PC-9 (cell line): Measurements from ENCODE around the gene ZNF407. TPM values are rescaled to one million over a fixed set of nuclear protein-coding genes. Genes with fewer than 3 reads are reported as not detected.

Experiments
- BruUV-seq: library from RNA; stranded (reverse); fragments of 400-500 nt; replicated peaks from 2 replicates; lab custom pipeline; 2021; lab: Mats Ljungman, UMichigan
- CTCF ChIA-PET: fragments of 300-600 bp; sonication (Branson Sonifier 250); formaldehyde crosslinking; loops from one replicate; lab custom pipeline; 2022; ENCODE audit warnings: antibody characterized with exemption; lab: Charles Lee
- POLR2A ChIA-PET: fragments of 300-600 bp; sonication (Branson Sonifier 250); formaldehyde crosslinking; loops from one replicate; lab custom pipeline; 2022; ENCODE audit warnings: antibody characterized with exemption; ENCODE audit not compliant: unreplicated experiment; lab: Charles Lee
- DNase-seq, 2 experiments: peaks; one replicate each; pipeline versions ENCODE4 v3.0.0 to v3.0.0-alpha.2; 2015 to 2022; ENCODE audit warnings: mixed read lengths in 1 of 2
- H2AFZ ChIP-seq: fragments of 200-600 bp; sonication (generic); 2 replicates; pipeline ENCODE4 v1.8.1; 2017; ENCODE audit warnings: antibody characterized with exemption
- H3F3A ChIP-seq: fragments of 200-600 bp; sonication (generic); 2 replicates; pipeline ENCODE4 v1.8.1; 2017; ENCODE audit warnings: antibody characterized with exemption, mild to moderate bottlenecking, low read depth; ENCODE audit not compliant: insufficient read depth
- H3K27ac ChIP-seq: fragments of 200-600 bp; sonication (generic); 2 replicates; pipeline ENCODE4 v1.6.1; 2016; ENCODE audit warnings: mixed run types
- H3K27me3 ChIP-seq: fragments of 200-600 bp; sonication (generic); 2 replicates; pipeline ENCODE4 v1.6.1; 2016; ENCODE audit warnings: low read depth, mixed run types; ENCODE audit not compliant: insufficient read depth
- H3K36me3 ChIP-seq: fragments of 200-600 bp; sonication (generic); 2 replicates; pipeline ENCODE4 v1.6.1; 2016; ENCODE audit warnings: low read depth, mixed run types
- H3K4me1 ChIP-seq: fragments of 200-600 bp; sonication (generic); replicated peaks from 2 replicates; pipeline ENCODE4 v1.6.1; 2016; ENCODE audit warnings: mixed run types; ENCODE audit not compliant: insufficient read depth
- H3K4me2 ChIP-seq: fragments of 200-600 bp; sonication (generic); 2 replicates; pipeline ENCODE4 v1.6.1; 2017; ENCODE audit warnings: mixed run types
- H3K4me3 ChIP-seq: fragments of 200-600 bp; sonication (generic); 2 replicates; pipeline ENCODE4 v1.6.1; 2016; ENCODE audit warnings: mixed run types
- H3K79me2 ChIP-seq: fragments of 200-600 bp; sonication (generic); 2 replicates; pipeline ENCODE4 v1.6.1; 2017; ENCODE audit warnings: low read depth, mixed run types
- H3K9me2 ChIP-seq: fragments of 200-600 bp; sonication (generic); 2 replicates; pipeline ENCODE4 v1.8.1; 2017; ENCODE audit warnings: mild to moderate bottlenecking; ENCODE audit not compliant: insufficient read depth
- H3K9me3 ChIP-seq: fragments of 200-600 bp; sonication (generic); 2 replicates; pipeline ENCODE4 v1.8.1; 2016; ENCODE audit warnings: low read depth; ENCODE audit not compliant: insufficient read depth
- H4K20me1 ChIP-seq: fragments of 200-600 bp; sonication (generic); 2 replicates; pipeline ENCODE4 v1.8.1; 2017; ENCODE audit not compliant: insufficient read depth
- EZH2 ChIP-seq: fragments of 200-600 bp; sonication (generic); IDR thresholded peaks from 2 replicates; pipeline ENCODE4 v1.8.0; 2017; ENCODE audit warnings: antibody characterized with exemption, low read depth
- intact Hi-C: fragments of 100-400 bp; cut with micrococcal nuclease; formaldehyde crosslinking; loops from one replicate; pipeline ENCODE4 v1.10.0; 2022; ENCODE audit not compliant: unreplicated experiment
- total RNA-seq: library from RNA; stranded (reverse); gene quantifications from 2 replicates; pipeline ENCODE4 v1.2.3, GENCODE V29; 2021
- TF ChIP-seq, protein P1 (sequence below): fragments of 200-600 bp; sonication (generic); conservative IDR thresholded peaks from 2 replicates; pipeline ENCODE4 v1.6.1; 2017; ENCODE audit warnings: mixed run types, antibody characterized with exemption, mild to moderate bottlenecking, moderate library complexity

The ZNF407 gene
- total RNA-seq, 1 experiment from 2014 or later: 13.4 TPM

GRCh38 chr18:74682141-74682990 lies 84.7 kb downstream of the ZNF407 start:
- H3K27me3 ChIP-seq: no peaks in the 10 kb centered on the region
- H2AFZ ChIP-seq: no peak overlapping the region
- H3K4me3 ChIP-seq: no peak overlapping the region
- BruUV-seq: no TSS peak
- H4K20me1 ChIP-seq: no peaks in the 10 kb centered on the region
- no peaks in the 10 kb centered on the region for H3K9me3 ChIP-seq
- no peak for DNase-seq
- H3K9me2 ChIP-seq: no peaks in the 10 kb centered on the region
- TF ChIP-seq, protein P1, sequence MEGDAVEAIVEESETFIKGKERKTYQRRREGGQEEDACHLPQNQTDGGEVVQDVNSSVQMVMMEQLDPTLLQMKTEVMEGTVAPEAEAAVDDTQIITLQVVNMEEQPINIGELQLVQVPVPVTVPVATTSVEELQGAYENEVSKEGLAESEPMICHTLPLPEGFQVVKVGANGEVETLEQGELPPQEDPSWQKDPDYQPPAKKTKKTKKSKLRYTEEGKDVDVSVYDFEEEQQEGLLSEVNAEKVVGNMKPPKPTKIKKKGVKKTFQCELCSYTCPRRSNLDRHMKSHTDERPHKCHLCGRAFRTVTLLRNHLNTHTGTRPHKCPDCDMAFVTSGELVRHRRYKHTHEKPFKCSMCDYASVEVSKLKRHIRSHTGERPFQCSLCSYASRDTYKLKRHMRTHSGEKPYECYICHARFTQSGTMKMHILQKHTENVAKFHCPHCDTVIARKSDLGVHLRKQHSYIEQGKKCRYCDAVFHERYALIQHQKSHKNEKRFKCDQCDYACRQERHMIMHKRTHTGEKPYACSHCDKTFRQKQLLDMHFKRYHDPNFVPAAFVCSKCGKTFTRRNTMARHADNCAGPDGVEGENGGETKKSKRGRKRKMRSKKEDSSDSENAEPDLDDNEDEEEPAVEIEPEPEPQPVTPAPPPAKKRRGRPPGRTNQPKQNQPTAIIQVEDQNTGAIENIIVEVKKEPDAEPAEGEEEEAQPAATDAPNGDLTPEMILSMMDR: no peak
- no peak for TF ChIP-seq EZH2
- H3K36me3 ChIP-seq: no peaks in the 10 kb centered on the region
- intact Hi-C loops: no loop called here
- H3K4me1 ChIP-seq: no peaks in the 10 kb centered on the region
- no peaks in the 10 kb centered on the region for H3F3A ChIP-seq
- H3K4me2 ChIP-seq: no peak overlapping the region
- POLR2A ChIA-PET: interaction anchor here (0.6 kb wide), 1 partner anchor 152 kb away, joined by 4 read pairs; no protein-coding TSS in a partner anchor
- H3K79me2 ChIP-seq: no peaks in the 10 kb centered on the region
- H3K27ac ChIP-seq: no peak overlapping the region
- CTCF ChIA-PET: interaction anchor here (0.6 to 0.7 kb wide), 2 partner anchors 212 to 314 kb away, joined by 3 to 4 read pairs; no protein-coding TSS in a partner anchor

GRCh38 chr18:74682991-74683297 lies 85.3 kb downstream of the ZNF407 start:
- ChIA-PET POLR2A (no interaction called here), CTCF (interaction anchor here (0.7 kb wide), 1 partner anchor 211 kb away, joined by 3 read pairs; no protein-coding TSS in a partner anchor)
- H4K20me1 ChIP-seq: no peaks in the 10 kb centered on the region
- no peaks in the 10 kb centered on the region for H3K9me2 ChIP-seq
- DNase-seq: no peak
- no peak overlapping the region for H3K4me3 ChIP-seq
- no peak overlapping the region for H3K4me2 ChIP-seq
- TF ChIP-seq, protein P1: no peak
- TF ChIP-seq EZH2: no peak
- no peaks in the 10 kb centered on the region for H3K4me1 ChIP-seq
- no peaks in the 10 kb centered on the region for H3K9me3 ChIP-seq
- no peaks in the 10 kb centered on the region for H3K79me2 ChIP-seq
- intact Hi-C loops: no loop called here
- no peaks in the 10 kb centered on the region for H3K36me3 ChIP-seq
- H3K27me3 ChIP-seq: no peaks in the 10 kb centered on the region
- H2AFZ ChIP-seq: no peak overlapping the region
- H3F3A ChIP-seq: no peaks in the 10 kb centered on the region
- no peak overlapping the region for H3K27ac ChIP-seq
- BruUV-seq: no TSS peak

- Histone ChIP-seq H3K4me3 (no peak overlapping the region), H3K9me2 (no peaks in the 10 kb centered on the region), H3K4me2 (no peak overlapping the region), H2AFZ (no peak overlapping the region), H3K79me2 (no peaks in the 10 kb centered on the region), H3K4me1 (no peaks in the 10 kb centered on the region), H3K9me3 (no peaks in the 10 kb centered on the region), H3K27ac (no peak overlapping the region), H3K27me3 (no peaks in the 10 kb centered on the region), H4K20me1 (no peaks in the 10 kb centered on the region), H3K36me3 (no peaks in the 10 kb centered on the region), H3F3A (no peaks in the 10 kb centered on the region)
- intact Hi-C loops: no loop called here
- TF ChIP-seq, protein P1: no peak
- TF ChIP-seq EZH2: no peak
- BruUV-seq: no TSS peak
- no peak for DNase-seq
- ChIA-PET POLR2A (interaction anchor here (0.6 kb wide), 1 partner anchor 526 kb away, joined by 7 read pairs; no protein-coding TSS in a partner anchor), CTCF (no interaction called here)
Observed at GRCh38 chr18:74683573-74683972, 85.9 kb downstream of the ZNF407 start.
